GM12892 (cell line): ENCODE data around the gene CBLB.

Experiments
- POLR2A ChIP-seq: IDR thresholded peaks from 2 replicates; pipeline ENCODE4 v1.6.1; 2011; ENCODE audit warnings: low read depth, low read length, control low read depth
- POLR2AphosphoS5 ChIP-seq: IDR thresholded peaks from 2 replicates; pipeline ENCODE4 v1.6.1; 2011; ENCODE audit warnings: low read depth, low read length, control low read depth

- TF ChIP-seq POLR2A: no peak
- TF ChIP-seq POLR2AphosphoS5: no peak
These were observed 81.8 kb downstream of the CBLB start for GRCh38 chr3:105786990-105787389.
